Pons (tissue), 1 donor: ENCODE data around the gene TRAPPC1.
A peak's percentile ranks its signal among the peaks of the same experiment; 100 is the strongest.
"Not testable (repeated sequence)": the region's sequence is repeated elsewhere in the genome, so short reads cannot be mapped to it uniquely, and the experiment has no call there.

ENCODE experiments used
- DNase-seq: peaks from one replicate; pipeline ENCODE4 v3.0.0-alpha.2; 2016; ENCODE audit warnings: low spot score

The TRAPPC1 gene

GRCh38 chr17:7931709-7932482 lies at the start of gene TRAPPC1, which contains the start of gene CNTROB:
Gene TRAPPC1 (minus strand): TSS chr17:7931946. CDS start chr17:7931829, 117 bp downstream.
Gene CNTROB (plus strand): TSS chr17:7932206. CDS start chr17:7933080, 874 bp downstream.
- peak; percentile 99 for DNase-seq

- no peak for DNase-seq
Observed at GRCh38 chr17:7977805-7978204, 46.1 kb upstream of the TRAPPC1 start.

GRCh38 chr17:7977039-7977438 lies 45.3 kb upstream of the TRAPPC1 start:
- DNase-seq, result no peak

- no peak for DNase-seq
Observed at GRCh38 chr17:7974638-7975131, 42.9 kb upstream of the TRAPPC1 start.

- no peak for DNase-seq
Observed at GRCh38 chr17:7972131-7972785, 40.5 kb upstream of the TRAPPC1 start.

GRCh38 chr17:7971651-7972050 lies 39.9 kb upstream of the TRAPPC1 start:
- no peak for DNase-seq

DNA sequence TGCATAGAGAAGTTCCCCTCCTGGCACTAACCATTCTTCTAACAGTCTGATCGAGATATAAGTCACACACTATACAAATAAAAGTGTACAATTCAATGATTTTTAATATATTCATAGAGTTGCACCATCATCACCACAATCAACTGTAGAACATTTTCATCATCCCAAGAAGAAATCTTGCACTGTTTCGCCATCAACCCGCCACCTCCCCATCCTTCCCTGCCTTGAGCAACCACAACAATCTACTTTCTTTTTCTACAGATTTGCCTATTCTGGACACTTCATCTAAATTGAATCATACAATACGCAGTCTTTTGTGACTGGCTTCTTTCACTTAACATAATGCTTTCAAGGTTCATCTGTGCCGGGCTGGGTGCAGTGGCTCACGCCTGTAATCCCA lies 37.7 kb upstream of the TRAPPC1 start:
- DNase-seq, result no peak

DNA sequence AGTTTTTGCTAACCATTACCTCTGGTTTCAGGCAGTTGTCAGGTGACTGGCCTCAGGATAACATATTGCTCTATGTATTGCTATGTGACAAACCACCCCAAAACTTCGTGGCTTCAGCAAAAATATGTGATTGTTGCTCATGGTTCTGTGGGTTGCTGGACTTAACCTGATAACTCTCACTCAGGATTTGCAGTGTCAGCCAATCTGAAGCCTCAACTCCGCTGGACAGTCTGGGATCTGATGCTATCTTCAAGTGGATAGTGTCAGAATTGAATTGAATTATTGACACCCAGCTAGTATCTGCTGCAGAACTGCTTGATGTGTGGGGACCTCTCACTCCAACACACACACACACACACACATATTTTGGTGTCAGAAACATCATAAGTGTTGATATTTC lies 36.0 kb upstream of the TRAPPC1 start:
- DNase-seq, result no peak

DNA sequence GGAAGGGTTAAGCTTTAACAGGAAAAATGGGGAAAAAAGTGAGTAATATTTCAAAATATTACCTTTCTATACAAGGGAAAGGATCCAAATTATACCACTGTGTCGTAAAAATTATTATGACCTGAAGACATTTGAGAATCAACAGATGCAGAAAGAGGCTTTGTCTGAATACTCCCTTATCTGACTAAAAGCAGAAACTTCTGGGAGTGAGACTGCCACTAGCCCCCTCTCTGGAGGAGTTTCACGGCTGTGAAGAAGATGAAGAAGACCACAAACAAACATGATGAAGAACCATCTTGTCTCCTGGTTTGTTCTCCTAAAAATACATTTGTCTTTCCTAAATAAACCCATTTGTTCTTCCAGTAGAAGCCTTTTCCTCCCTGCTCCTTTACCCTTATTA lies 29.7 kb upstream of the TRAPPC1 start:
- DNase-seq, result no peak

GRCh38 chr17:7959503-7960253 lies 27.9 kb upstream of the TRAPPC1 start:
- DNase-seq, result no peak

GRCh38 chr17:7956228-7956965 lies 24.7 kb upstream of the TRAPPC1 start:
- DNase-seq, result peak; percentile 14

- DNase-seq, result no peak
Observed at GRCh38 chr17:7955414-7956227, 23.9 kb upstream of the TRAPPC1 start.

DNA sequence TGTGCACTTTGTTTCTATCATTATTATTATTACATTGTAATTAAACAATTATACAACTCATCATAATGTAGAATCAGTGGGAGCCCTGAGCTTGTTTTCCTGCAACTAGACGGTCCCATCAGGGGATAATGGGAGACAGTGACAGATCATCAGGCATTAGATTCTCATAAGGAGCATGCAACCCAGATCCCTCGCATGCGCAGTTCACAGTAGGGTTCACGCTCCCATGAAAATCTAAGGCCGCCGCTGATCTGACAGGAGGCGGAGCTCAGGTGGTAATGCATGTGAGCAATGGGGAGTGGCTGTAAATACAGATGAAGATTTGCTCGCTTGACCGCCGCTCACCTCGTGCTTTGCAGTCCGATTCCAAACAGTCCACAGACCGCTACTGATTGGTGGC lies 21.5 kb upstream of the TRAPPC1 start:
- not testable (repeated sequence) for DNase-seq

- DNase-seq, result no peak
Observed at GRCh38 chr17:7951143-7951792, 19.5 kb upstream of the TRAPPC1 start.

GRCh38 chr17:7950578-7950977 lies 18.8 kb upstream of the TRAPPC1 start:
- DNase-seq, result no peak

GRCh38 chr17:7947651-7948050 lies 15.9 kb upstream of the TRAPPC1 start:
- DNase-seq, result no peak

DNA sequence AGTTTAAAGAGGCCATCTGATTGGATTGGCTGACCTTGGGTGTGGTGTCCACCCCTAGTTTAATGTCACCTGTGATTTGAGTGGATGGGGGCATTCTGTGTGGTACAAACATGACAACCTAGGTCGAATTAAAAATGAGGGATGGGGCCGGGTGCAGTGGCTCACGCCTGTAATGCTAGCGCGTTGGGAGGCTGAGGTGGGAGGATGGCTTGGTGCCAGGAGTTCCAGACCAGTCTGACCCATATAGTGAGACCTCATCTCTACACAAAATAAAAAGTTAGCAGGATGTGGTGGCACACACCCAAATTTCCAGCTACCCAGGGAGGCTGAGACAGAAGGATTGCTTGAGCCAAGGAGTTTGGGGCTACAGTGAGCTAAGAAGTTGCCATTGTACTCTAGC lies 14.7 kb upstream of the TRAPPC1 start:
- DNase-seq, result no peak

- DNase-seq, result no peak
Observed at GRCh38 chr17:7945651-7946050, 13.9 kb upstream of the TRAPPC1 start.

GRCh38 chr17:7944326-7944725 lies 12.6 kb upstream of the TRAPPC1 start:
- no peak for DNase-seq

- no peak for DNase-seq
Observed at GRCh38 chr17:7943291-7943690, 11.5 kb upstream of the TRAPPC1 start.
